SK-N-SH (cell line): ENCODE measurements around the gene OPTC. TPM values are rescaled to one million over a fixed set of nuclear protein-coding genes. Genes with fewer than 3 reads are reported as not detected.
A peak's percentile ranks its signal among the peaks of the same experiment; 100 is the strongest.

ENCODE experiments used
- CTCF ChIA-PET: fragments of 300-600, 350-600 bp; formaldehyde crosslinking; extraction: SDS; loops from one replicate; lab custom pipeline; 2021; lab: Yijun Ruan, JAX
- POLR2A ChIA-PET: fragments of 350-600 bp; sonication (Branson Sonifier 250); formaldehyde crosslinking; extraction: SDS; loops from one replicate; lab custom pipeline; 2020; ENCODE audit warnings: antibody characterized with exemption, inconsistent platforms; lab: Yijun Ruan, JAX
- DNase-seq: peaks from one replicate; pipeline ENCODE4 v3.0.0; 2012
- H2AFZ ChIP-seq: fragments of 200-600 bp; sonication (generic); 2 replicates; pipeline ENCODE4 v1.8.1; 2016; ENCODE audit warnings: antibody characterized with exemption, mild to moderate bottlenecking, low read depth
- H3F3A ChIP-seq: fragments of 200-600 bp; sonication (generic); replicated peaks from 2 replicates; pipeline ENCODE3; 2016; ENCODE audit warnings: antibody characterized with exemption, mild to moderate bottlenecking; ENCODE audit not compliant: insufficient read depth
- H3K27ac ChIP-seq, 2 experiments: fragments of 200-500 bp in 1 of 2; fragments of 200-600 bp in 1 of 2; sonication (Bioruptor generic) in 1 of 2; sonication (generic), shearing (Covaris generic) in 1 of 2; 2 replicates each; pipeline versions ENCODE4 v1.5.1 to v1.6.1; 2014 to 2016; ENCODE audit warnings: low read depth in 2 of 2, inconsistent platforms in 1 of 2, low read length in 1 of 2, mild to moderate bottlenecking in 1 of 2, mixed read lengths in 1 of 2
- H3K27me3 ChIP-seq: fragments of 200-600 bp; sonication (generic), shearing (Covaris generic); 2 replicates; pipeline ENCODE4 v1.6.1; 2016; ENCODE audit warnings: mixed run types; ENCODE audit not compliant: insufficient read depth
- H3K36me3 ChIP-seq, 2 experiments: fragments of 200-500 bp in 1 of 2; fragments of 200-600 bp in 1 of 2; sonication (Bioruptor generic) in 1 of 2; sonication (generic) in 1 of 2; replicated peaks in 1 of 2; 2 replicates each; pipeline versions ENCODE3 to v1.5.1; 2014 to 2016; ENCODE audit warnings: low read length in 1 of 2, mild to moderate bottlenecking in 1 of 2; ENCODE audit not compliant: insufficient read depth in 2 of 2, control insufficient read depth in 1 of 2
- H3K4me1 ChIP-seq, 2 experiments: fragments of 200-500 bp in 1 of 2; fragments of 200-600 bp in 1 of 2; sonication (Bioruptor generic) in 1 of 2; sonication (generic), shearing (Covaris generic) in 1 of 2; 2 replicates each; pipeline versions ENCODE4 v1.5.1 to v1.6.1; 2014 to 2016; ENCODE audit warnings: low read depth in 1 of 2, low read length in 1 of 2, mixed run types in 1 of 2; ENCODE audit not compliant: insufficient read depth in 2 of 2, control insufficient read depth in 1 of 2
- H3K4me2 ChIP-seq: fragments of 200-600 bp; sonication (generic), shearing (Covaris generic); 2 replicates; pipeline ENCODE4 v1.6.1; 2017; ENCODE audit warnings: mixed run types
- H3K4me3 ChIP-seq, 2 experiments: fragments of 200-500 bp in 1 of 2; fragments of 200-600 bp in 1 of 2; sonication (Bioruptor generic) in 1 of 2; sonication (generic), shearing (Covaris generic) in 1 of 2; 2 replicates each; pipeline versions ENCODE4 v1.5.1 to v1.8.1; 2014 to 2016; ENCODE audit warnings: low read depth in 2 of 2, inconsistent platforms in 1 of 2, low read length in 1 of 2, mild to moderate bottlenecking in 1 of 2, mixed read lengths in 1 of 2, moderate library complexity in 1 of 2
- H3K79me2 ChIP-seq: fragments of 200-600 bp; sonication (generic); 2 replicates; pipeline ENCODE4 v1.8.1; 2017; ENCODE audit warnings: mild to moderate bottlenecking; ENCODE audit not compliant: insufficient read depth
- H3K9ac ChIP-seq: fragments of 200-600 bp; sonication (generic); 2 replicates; pipeline ENCODE4 v1.6.1; 2017; ENCODE audit warnings: mixed run types
- H3K9me2 ChIP-seq: fragments of 200-600 bp; sonication (generic); 2 replicates; pipeline ENCODE4 v1.6.1; 2017; ENCODE audit warnings: mixed run types
- H3K9me3 ChIP-seq: fragments of 200-600 bp; sonication (generic); 2 replicates; pipeline ENCODE4 v1.6.1; 2017; ENCODE audit warnings: mixed run types, mild to moderate bottlenecking, moderate library complexity
- H4K20me1 ChIP-seq: fragments of 200-600 bp; sonication (generic); 2 replicates; pipeline ENCODE4 v1.6.1; 2017; ENCODE audit warnings: mild to moderate bottlenecking, mixed run types; ENCODE audit not compliant: insufficient read depth
- CHD2 ChIP-seq: fragments of 150-350 bp; IDR thresholded peaks from 2 replicates; pipeline ENCODE4 v1.6.1; 2018; ENCODE audit warnings: low read length; ENCODE audit not compliant: partially characterized antibody
- EP300 ChIP-seq, 2 experiments: IDR thresholded peaks; 2 replicates each; pipeline versions ENCODE4 v1.4.0 to v1.6.1; 2012; ENCODE audit warnings: borderline replicate concordance in 1 of 2, low read depth in 1 of 2, low read length in 1 of 2
- FOXJ3 ChIP-seq: sonication (generic); formaldehyde crosslinking; IDR thresholded peaks from 2 replicates; pipeline ENCODE4 v1.5.1; 2020; ENCODE audit warnings: mild to moderate bottlenecking, missing genetic modification reagents
- GATA2 ChIP-seq: sonication (generic); formaldehyde crosslinking; IDR thresholded peaks from 2 replicates; pipeline ENCODE4 v1.5.0; 2020; ENCODE audit warnings: mild to moderate bottlenecking, missing genetic modification reagents
- IRF3 ChIP-seq: fragments of 150-350 bp; IDR thresholded peaks from 2 replicates; pipeline ENCODE4 v1.6.1; 2016; ENCODE audit warnings: mild to moderate bottlenecking, low read depth, low read length
- JUND ChIP-seq: IDR thresholded peaks from 2 replicates; pipeline ENCODE4 v1.4.0; 2012
- MXI1 ChIP-seq: IDR thresholded peaks from 2 replicates; pipeline ENCODE4 v1.6.1; 2012; ENCODE audit warnings: mild to moderate bottlenecking, low read depth, low read length, improper control_type of control experiment
- NRF1 ChIP-seq: IDR thresholded peaks from 2 replicates; pipeline ENCODE4 v1.6.1; 2012; ENCODE audit warnings: low read depth, mild to moderate bottlenecking, low read length
- POLR2AphosphoS5 ChIP-seq: IDR thresholded peaks from 2 replicates; pipeline ENCODE4 v1.6.1; 2012; ENCODE audit warnings: low read depth, low read length
- RAD21 ChIP-seq: IDR thresholded peaks from 2 replicates; pipeline ENCODE4 v1.6.1; 2012; ENCODE audit warnings: mild to moderate bottlenecking, low read length
- RXRA ChIP-seq: IDR thresholded peaks from 2 replicates; pipeline ENCODE4 v1.4.0; 2012; ENCODE audit warnings: low read depth, mild to moderate bottlenecking, borderline replicate concordance
- SIN3A ChIP-seq: IDR thresholded peaks from 2 replicates; pipeline ENCODE4 v1.6.1; 2012; ENCODE audit warnings: low read depth, mild to moderate bottlenecking, low read length, moderate library complexity, borderline replicate concordance
- SMC3 ChIP-seq: IDR thresholded peaks from 2 replicates; pipeline ENCODE4 v1.6.1; 2012; ENCODE audit warnings: low read depth, low read length, improper control_type of control experiment
- TEAD4 ChIP-seq: IDR thresholded peaks from 2 replicates; pipeline ENCODE4 v1.4.0; 2012; ENCODE audit warnings: mild to moderate bottlenecking, borderline replicate concordance; ENCODE audit not compliant: insufficient read depth
- WGBS: methylation state at CpG from one replicate; pipeline ENCODE4 v1.1.6; 2017; ENCODE audit warnings: low lambda C conversion rate; 5-methylcytosine and 5-hydroxymethylcytosine counted together
- polyA plus RNA-seq, 3 experiments: library from polyadenylated mRNA; depleted of rRNA; stranded (reverse); fragments of >200 nt; gene quantifications; 2 replicates each; pipeline ENCODE4 v1.2.3, GENCODE V29; 2012
- TF ChIP-seq, protein P1 (sequence below): fragments of 150-350 bp; IDR thresholded peaks from 2 replicates; pipeline ENCODE4 v1.6.1; 2017; ENCODE audit warnings: antibody characterized with exemption, low read length, low read depth, borderline replicate concordance
- TF ChIP-seq, protein P2 (sequence below): fragments of 200-600 bp; sonication (generic); IDR thresholded peaks from 2 replicates; pipeline ENCODE4 v1.6.1; 2017; ENCODE audit warnings: antibody characterized with exemption, mild to moderate bottlenecking, moderate library complexity
- TF ChIP-seq, protein P3 (sequence below): IDR thresholded peaks from 2 replicates; pipeline ENCODE4 v1.4.0; 2012; ENCODE audit warnings: low read depth, borderline replicate concordance

OPTC gene
- polyA plus RNA-seq, 1 of the 3 experiments (the other 2 are of a cell fraction), result not detected

GRCh38 chr1:203519896-203520295 is 25.9 kb downstream of the OPTC start:
- DNase-seq, result no peak
- H3K4me2 ChIP-seq, result peak overlapping the region; percentile 72; the same call in 1 of the 2 replicates
- no peak overlapping the region for H2AFZ ChIP-seq
- POLR2A ChIA-PET, result interaction anchor here (0.9 kb wide), 1 partner anchor 36 kb away, joined by 3 read pairs; no protein-coding TSS in a partner anchor
- no peak for TF ChIP-seq IRF3
- no peak for TF ChIP-seq RXRA
- no peak for TF ChIP-seq SIN3A
- TF ChIP-seq, protein P1, sequence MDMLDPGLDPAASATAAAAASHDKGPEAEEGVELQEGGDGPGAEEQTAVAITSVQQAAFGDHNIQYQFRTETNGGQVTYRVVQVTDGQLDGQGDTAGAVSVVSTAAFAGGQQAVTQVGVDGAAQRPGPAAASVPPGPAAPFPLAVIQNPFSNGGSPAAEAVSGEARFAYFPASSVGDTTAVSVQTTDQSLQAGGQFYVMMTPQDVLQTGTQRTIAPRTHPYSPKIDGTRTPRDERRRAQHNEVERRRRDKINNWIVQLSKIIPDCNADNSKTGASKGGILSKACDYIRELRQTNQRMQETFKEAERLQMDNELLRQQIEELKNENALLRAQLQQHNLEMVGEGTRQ, result no peak
- TF ChIP-seq GATA2 (CRISPR knock-in tag), result no peak
- TF ChIP-seq SMC3, result no peak
- TF ChIP-seq JUND, result no peak
- TF ChIP-seq NRF1, result no peak
- no peak for TF ChIP-seq POLR2AphosphoS5
- no peak for TF ChIP-seq RAD21
- no peak for TF ChIP-seq TEAD4
- no peak for TF ChIP-seq MXI1
- no peak for TF ChIP-seq FOXJ3 (CRISPR knock-in tag)
- TF ChIP-seq, protein P2, sequence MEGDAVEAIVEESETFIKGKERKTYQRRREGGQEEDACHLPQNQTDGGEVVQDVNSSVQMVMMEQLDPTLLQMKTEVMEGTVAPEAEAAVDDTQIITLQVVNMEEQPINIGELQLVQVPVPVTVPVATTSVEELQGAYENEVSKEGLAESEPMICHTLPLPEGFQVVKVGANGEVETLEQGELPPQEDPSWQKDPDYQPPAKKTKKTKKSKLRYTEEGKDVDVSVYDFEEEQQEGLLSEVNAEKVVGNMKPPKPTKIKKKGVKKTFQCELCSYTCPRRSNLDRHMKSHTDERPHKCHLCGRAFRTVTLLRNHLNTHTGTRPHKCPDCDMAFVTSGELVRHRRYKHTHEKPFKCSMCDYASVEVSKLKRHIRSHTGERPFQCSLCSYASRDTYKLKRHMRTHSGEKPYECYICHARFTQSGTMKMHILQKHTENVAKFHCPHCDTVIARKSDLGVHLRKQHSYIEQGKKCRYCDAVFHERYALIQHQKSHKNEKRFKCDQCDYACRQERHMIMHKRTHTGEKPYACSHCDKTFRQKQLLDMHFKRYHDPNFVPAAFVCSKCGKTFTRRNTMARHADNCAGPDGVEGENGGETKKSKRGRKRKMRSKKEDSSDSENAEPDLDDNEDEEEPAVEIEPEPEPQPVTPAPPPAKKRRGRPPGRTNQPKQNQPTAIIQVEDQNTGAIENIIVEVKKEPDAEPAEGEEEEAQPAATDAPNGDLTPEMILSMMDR, result no peak
- TF ChIP-seq, protein P3, sequence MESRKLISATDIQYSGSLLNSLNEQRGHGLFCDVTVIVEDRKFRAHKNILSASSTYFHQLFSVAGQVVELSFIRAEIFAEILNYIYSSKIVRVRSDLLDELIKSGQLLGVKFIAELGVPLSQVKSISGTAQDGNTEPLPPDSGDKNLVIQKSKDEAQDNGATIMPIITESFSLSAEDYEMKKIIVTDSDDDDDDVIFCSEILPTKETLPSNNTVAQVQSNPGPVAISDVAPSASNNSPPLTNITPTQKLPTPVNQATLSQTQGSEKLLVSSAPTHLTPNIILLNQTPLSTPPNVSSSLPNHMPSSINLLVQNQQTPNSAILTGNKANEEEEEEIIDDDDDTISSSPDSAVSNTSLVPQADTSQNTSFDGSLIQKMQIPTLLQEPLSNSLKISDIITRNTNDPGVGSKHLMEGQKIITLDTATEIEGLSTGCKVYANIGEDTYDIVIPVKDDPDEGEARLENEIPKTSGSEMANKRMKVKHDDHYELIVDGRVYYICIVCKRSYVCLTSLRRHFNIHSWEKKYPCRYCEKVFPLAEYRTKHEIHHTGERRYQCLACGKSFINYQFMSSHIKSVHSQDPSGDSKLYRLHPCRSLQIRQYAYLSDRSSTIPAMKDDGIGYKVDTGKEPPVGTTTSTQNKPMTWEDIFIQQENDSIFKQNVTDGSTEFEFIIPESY, result no peak
- no peak for TF ChIP-seq EP300 (IDR thresholded peaks at IDR 0.05; ENCODE audit: borderline replicate concordance in 1 of 2, low read depth in 1 of 2, low read length in 1 of 2)
- TF ChIP-seq CHD2, result no peak
- TF ChIP-seq, all 33 proteins: peak for 0
- no peaks in the 10 kb centered on the region for H3K36me3 ChIP-seq
- H3K79me2 ChIP-seq, result no peaks in the 10 kb centered on the region
- H4K20me1 ChIP-seq, result no peaks in the 10 kb centered on the region
- CTCF ChIA-PET, result interaction anchor here (0.7 to 10.1 kb wide), 5 partner anchors 15 to 182 kb away, joined by 3 to 49 read pairs (median 6); no protein-coding TSS in a partner anchor
- H3K27me3 ChIP-seq, result no peaks in the 10 kb centered on the region
- H3K9ac ChIP-seq, result peak overlapping the region; percentile 24; the same call in 1 of the 2 replicates
- H3K27ac ChIP-seq, result peak overlapping the region; percentile 31 to 64; a peak in 3 of 4 replicates
- peaks cover 20% of the 10 kb centered on the region for H3F3A ChIP-seq
- WGBS, result 95% methylated on average over 6 of the region's 6 CpGs
- no peaks in the 10 kb centered on the region for H3K9me2 ChIP-seq
- H3K4me3 ChIP-seq, result no peak overlapping the region
- no peaks in the 10 kb centered on the region for H3K9me3 ChIP-seq
- H3K4me1 ChIP-seq, result peaks cover 33 to 37% of the 10 kb centered on the region in 2 experiments
